ENCODE results near the gene LYG2. TPM values are rescaled to one million over a fixed set of nuclear protein-coding genes. Genes with fewer than 3 reads are reported as not detected.
"Not testable (repeated sequence)": the region's sequence is repeated elsewhere in the genome, so short reads cannot be mapped to it uniquely, and the experiment has no call there.

LYG2 gene
- total and polyA plus RNA-seq, 5 experiments from 2014 or later: not detected

DNA sequence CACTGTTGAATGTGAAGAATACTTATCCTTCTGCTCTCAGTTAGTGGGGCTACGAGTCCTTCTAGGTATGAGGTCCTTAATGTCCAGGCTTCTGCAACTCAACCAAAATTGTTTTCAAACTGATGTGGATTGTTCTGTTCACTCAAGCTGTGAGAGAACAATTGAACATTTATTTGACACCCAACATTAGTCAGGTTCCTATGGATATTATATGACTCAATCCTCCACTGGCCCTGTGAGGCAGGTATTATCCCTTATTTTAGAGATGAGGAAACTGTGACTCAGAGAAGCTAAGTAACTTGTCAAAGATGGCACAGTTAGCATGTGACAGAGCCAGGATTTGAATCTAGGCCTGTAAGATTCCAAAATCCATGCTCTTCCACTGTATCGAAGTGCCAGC is 1.2 kb upstream of the LYG2 start:
- peaks cover 0 to 17% (median 0%) of the 10 kb centered on the region in 3 donors for H3K36me3 Mint-ChIP-seq
- no peaks in the 10 kb centered on the region for H3K27me3 Mint-ChIP-seq
- no peak overlapping the region for H3K27ac Mint-ChIP-seq
- POLR2A ChIA-PET: no interaction called here
- DNase-seq (no peak), ATAC-seq (no peak)
- H3K4me3 Mint-ChIP-seq: no peak overlapping the region
- H3K4me1 Mint-ChIP-seq: peaks cover 0 to 2% (median 0%) of the 10 kb centered on the region in 4 donors
- H3K9me3 Mint-ChIP-seq: peaks cover 0 to 4% (median 0%) of the 10 kb centered on the region in 9 donors

DNA sequence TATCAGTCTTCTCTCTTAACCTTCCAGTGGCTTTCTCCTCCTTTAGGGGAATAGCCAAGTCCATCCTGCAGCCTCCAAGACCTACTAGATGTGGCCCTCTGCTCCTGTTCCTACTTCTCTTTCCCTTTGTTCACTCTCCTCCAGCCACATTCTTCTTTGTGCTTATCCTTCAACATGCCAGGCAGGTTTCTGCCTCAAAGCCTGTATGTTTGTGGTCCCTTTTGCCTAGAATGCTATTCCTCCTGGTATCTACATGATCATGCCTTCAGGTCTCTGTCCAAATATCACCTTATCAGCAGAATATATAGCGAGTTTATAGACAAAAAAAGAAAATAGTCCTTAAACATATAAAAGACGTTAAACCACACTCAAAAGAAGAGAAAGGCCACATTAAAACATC is 5.5 kb downstream of the LYG2 start:
- H3K36me3 Mint-ChIP-seq: peaks cover 6 to 22% (median 6%) of the 10 kb centered on the region in 3 donors

DNA sequence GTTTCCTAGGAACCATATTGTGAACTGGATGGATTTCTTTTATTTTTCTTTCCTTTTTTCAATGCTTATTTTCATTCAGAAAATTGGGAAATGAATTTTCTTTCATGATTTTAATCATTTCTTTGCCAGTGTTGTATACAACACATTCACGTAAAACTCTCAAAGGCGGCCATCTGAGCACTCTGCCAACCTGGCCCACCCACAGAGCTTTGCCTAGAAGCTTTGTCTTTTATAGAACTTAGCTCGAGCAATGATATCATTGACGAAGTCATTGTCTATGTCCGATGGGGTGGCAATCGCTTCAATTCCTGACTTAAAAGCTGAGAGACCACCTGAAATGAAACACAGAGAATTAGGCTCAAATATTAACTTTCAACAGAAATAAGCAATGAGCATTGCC is 13.3 kb downstream of the LYG2 start:
- Mint-ChIP-seq H3K4me1 (no peaks in the 10 kb centered on the region), H3K27me3 (no peaks in the 10 kb centered on the region), H3K9me3 (peaks cover 0 to 4% (median 0%) of the 10 kb centered on the region in 9 donors), H3K4me3 (no peak overlapping the region), H3K27ac (no peak overlapping the region), H3K36me3 (peaks cover 0 to 15% (median 7%) of the 10 kb centered on the region in 3 donors)
- POLR2A ChIA-PET: no interaction called here
- ATAC-seq: no peak
- no peak for DNase-seq

More for the DNA sequence above, 5.5 kb downstream of the LYG2 start:
- Mint-ChIP-seq H3K4me1 (no peaks in the 10 kb centered on the region), H3K4me3 (no peak overlapping the region), H3K27me3 (no peaks in the 10 kb centered on the region), H3K27ac (no peak overlapping the region), H3K9me3 (peaks cover 0 to 10% (median 0%) of the 10 kb centered on the region in 9 donors)
- DNase-seq (no peak), ATAC-seq (no peak)
- POLR2A ChIA-PET: no interaction called here

DNA sequence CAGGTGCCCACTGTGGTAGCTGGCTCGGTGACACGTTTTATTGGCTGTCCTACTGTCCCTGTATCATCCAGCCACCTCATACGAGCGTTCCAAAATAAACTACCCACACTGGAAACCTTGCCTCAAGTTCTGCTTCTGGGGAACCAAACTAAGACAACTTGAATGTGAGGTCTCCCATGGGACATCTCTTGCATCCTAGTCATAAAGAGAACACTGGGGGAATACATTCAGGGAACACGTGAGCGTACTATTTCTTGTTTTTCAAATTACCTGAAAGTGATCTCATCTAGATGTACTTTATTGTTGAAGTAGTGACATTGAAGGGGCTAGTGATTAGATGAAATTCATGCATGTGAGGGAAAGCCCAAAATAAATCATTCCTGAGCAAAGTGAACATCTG is 15.0 kb downstream of the LYG2 start:
- DNase-seq (no peak), ATAC-seq (no peak)
- Mint-ChIP-seq H3K27ac (no peak overlapping the region), H3K4me3 (no peak overlapping the region), H3K27me3 (no peaks in the 10 kb centered on the region), H3K9me3 (no peaks in the 10 kb centered on the region), H3K4me1 (no peaks in the 10 kb centered on the region), H3K36me3 (peaks cover 0 to 4% (median 2%) of the 10 kb centered on the region in 3 donors)
- POLR2A ChIA-PET: no interaction called here

DNA sequence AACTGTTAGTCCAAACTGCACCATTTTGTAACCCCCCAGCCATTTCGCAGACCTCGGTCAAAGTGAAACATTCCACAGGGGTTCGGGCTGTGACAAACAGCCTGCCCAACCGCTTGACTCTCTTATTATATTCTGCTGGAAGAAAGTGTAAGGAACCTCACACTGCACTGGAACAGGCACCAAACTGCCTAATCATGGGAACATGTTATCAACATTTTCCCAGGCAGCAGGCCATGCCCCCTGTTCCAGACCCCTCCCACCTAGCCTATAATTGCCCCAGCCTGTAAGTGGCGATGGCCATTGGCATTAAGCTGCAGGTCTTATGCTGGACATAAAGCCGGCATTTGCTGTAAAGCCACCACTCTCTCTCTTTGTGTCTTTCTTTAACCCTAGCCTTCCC is 16.9 kb downstream of the LYG2 start:
- Mint-ChIP-seq H3K9me3 (peaks cover 0 to 10% (median 4%) of the 10 kb centered on the region in 9 donors), H3K36me3 (peaks cover 2 to 4% (median 3%) of the 10 kb centered on the region in 3 donors), H3K27ac (no peak overlapping the region), H3K4me1 (no peaks in the 10 kb centered on the region), H3K27me3 (no peaks in the 10 kb centered on the region), H3K4me3 (no peak overlapping the region)
- POLR2A ChIA-PET: no interaction called here
- no peak for ATAC-seq
- DNase-seq: no peak

DNA sequence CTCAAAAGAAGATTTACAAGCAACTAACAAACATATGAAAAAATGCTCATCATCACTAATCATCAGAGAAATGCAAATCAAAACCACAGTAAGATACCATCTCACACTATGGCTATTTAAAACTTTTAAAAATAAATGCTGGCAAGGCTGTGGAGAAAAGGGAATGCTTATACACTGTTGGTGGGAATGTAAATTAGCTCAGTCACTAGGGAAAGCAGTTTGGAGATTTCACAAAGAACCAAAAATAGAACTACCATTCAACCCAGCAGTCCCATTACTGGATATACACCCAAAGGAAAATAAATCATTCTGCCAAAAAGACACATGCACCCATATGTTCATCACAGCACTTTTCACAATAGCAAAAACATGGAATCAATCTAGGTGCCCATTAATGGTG is 22.3 kb downstream of the LYG2 start:
- H3K27me3 Mint-ChIP-seq, POLR2A ChIA-PET, H3K4me1 Mint-ChIP-seq, H3K4me3 Mint-ChIP-seq, ATAC-seq, DNase-seq, H3K27ac Mint-ChIP-seq: not testable (repeated sequence)
- Mint-ChIP-seq H3K36me3 (peaks cover 2 to 35% (median 10%) of the 10 kb centered on the region in 3 donors), H3K9me3 (peaks cover 10 to 47% (median 31%) of the 10 kb centered on the region in 9 donors)

DNA sequence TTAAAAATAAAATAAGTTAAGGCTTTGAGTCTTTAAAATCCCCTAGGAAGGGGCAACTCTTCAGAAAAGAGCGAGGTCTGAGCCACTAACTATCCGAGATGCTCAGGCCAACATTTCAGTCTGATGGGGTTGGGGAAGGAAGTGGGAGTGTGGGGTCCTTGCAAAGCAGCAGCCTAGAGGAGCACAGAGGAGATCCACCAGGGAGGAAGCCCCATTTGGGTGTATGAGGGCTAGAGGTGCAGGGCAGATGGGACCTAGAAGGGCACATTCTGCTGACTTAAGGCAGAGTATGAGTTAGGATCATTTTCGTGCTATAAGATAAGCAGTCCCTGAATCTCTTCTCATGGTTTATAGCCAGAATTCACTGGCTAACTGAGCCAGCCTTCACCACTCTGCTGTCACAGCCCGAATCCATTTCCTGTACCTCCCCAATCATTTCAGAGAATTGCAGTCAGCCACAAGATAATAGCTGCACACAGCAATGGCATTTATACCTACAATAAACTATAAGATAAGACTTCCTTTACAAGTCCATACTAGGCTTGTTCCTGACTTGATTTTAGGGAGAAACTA is 37.5 kb downstream of the LYG2 start:
- H3K27ac Mint-ChIP-seq: peak overlapping the region in 1 of 10 donors; percentile 52
- H3K4me3 Mint-ChIP-seq: no peak overlapping the region
- DNase-seq (no peak), ATAC-seq (no peak)
- H3K36me3 Mint-ChIP-seq: peaks cover 17 to 33% (median 26%) of the 10 kb centered on the region in 3 donors
- POLR2A ChIA-PET: no interaction called here
- H3K9me3 Mint-ChIP-seq: no peaks in the 10 kb centered on the region
- H3K27me3 Mint-ChIP-seq: no peaks in the 10 kb centered on the region
- H3K4me1 Mint-ChIP-seq: peaks cover 0 to 4% (median 0%) of the 10 kb centered on the region in 4 donors

DNA sequence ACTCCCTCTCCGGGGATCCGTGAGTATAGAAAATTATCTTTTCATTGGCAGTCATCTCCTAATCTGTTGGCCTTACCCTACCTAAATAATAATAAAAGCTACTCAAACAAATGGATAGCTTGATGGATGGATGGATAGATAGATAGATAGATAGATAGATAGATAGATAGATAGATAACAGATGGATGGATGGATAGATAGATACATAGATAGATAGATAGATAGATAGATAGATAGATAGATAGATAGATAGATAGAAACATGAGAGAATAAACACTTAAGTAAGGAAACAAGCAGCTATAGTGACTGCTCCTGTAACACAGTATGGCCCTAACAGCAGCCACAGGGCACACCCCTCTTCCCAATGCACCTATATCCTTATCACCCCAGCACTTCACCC is 39.4 kb downstream of the LYG2 start:
- ATAC-seq (no peak), DNase-seq (no peak)
- Mint-ChIP-seq H3K36me3 (peaks cover 12 to 26% (median 21%) of the 10 kb centered on the region in 3 donors), H3K4me3 (no peak overlapping the region), H3K27me3 (no peaks in the 10 kb centered on the region), H3K4me1 (peaks cover 0 to 4% (median 0%) of the 10 kb centered on the region in 4 donors), H3K27ac (no peak overlapping the region), H3K9me3 (no peaks in the 10 kb centered on the region)
- POLR2A ChIA-PET: no interaction called here

DNA sequence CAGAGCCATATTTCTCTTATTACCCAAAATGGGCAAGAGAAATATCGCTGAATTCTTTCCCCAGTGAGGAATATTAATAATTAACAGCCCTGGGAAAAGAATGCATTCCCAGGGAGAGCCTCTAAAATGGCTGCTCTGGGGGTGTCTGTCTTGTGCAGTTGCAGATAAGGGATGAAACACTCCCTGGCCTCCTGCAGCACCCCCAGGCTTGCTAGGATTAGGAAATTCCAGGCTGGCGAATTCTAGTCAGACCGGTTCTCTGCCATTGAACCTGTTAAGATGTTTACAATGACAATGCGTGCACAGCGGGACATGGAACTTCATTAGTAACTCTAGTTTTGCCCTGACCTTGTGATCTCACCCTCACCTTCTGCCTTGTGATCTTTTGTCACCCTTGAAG is 50.0 kb downstream of the LYG2 start:
- POLR2A ChIA-PET: no interaction called here
- DNase-seq (no peak), ATAC-seq (no peak)
- Mint-ChIP-seq H3K27me3 (no peaks in the 10 kb centered on the region), H3K36me3 (peaks cover 0 to 24% (median 13%) of the 10 kb centered on the region in 3 donors), H3K4me1 (peaks cover 0 to 1% (median 0%) of the 10 kb centered on the region in 4 donors), H3K9me3 (peaks cover 0 to 3% (median 0%) of the 10 kb centered on the region in 9 donors), H3K4me3 (no peak overlapping the region), H3K27ac (no peak overlapping the region)

DNA sequence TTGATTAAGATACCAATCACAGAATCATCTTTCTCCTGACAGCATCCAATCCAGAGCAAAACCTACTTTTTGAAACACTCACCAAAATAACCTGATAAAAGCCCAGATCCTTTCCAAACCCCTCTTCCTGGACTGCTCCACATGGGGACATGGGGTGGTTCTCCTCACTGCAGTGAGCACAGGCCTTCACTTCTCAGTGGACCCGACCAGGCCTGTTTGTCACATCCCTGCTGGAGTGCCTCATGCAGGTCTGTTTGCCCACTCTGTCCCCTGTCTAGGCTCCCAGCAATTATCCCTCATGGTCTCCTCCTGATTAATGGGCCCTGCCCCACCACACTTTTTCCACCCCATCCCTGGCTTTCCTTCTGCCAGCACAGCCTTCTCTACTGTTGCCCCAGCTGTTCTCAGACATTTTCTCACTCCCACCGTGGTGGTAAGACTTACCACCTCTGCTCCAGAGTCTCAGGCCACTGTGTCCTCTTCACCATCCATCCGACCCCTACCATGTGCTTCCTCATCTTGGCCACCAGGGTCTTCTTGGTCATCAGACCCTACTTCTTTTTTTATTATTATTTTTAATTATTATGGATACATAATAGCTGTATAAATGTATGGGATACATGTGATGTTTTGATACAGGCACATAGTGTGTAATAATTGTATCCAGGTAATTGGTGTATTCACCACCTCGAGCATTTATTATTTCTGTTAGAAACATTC is 53.3 kb downstream of the LYG2 start:
- H3K27me3 Mint-ChIP-seq: no peaks in the 10 kb centered on the region
- POLR2A ChIA-PET: no interaction called here
- ATAC-seq (no peak), DNase-seq (no peak)
- peaks cover 0 to 3% (median 0%) of the 10 kb centered on the region in 9 donors for H3K9me3 Mint-ChIP-seq
- H3K4me3 Mint-ChIP-seq: no peak overlapping the region
- H3K4me1 Mint-ChIP-seq: peaks cover 0 to 3% (median 0%) of the 10 kb centered on the region in 4 donors
- H3K27ac Mint-ChIP-seq: peak overlapping the region in 8 of 10 donors; percentile 2 to 87 (median 63)
- peaks cover 0 to 11% (median 8%) of the 10 kb centered on the region in 3 donors for H3K36me3 Mint-ChIP-seq

DNA sequence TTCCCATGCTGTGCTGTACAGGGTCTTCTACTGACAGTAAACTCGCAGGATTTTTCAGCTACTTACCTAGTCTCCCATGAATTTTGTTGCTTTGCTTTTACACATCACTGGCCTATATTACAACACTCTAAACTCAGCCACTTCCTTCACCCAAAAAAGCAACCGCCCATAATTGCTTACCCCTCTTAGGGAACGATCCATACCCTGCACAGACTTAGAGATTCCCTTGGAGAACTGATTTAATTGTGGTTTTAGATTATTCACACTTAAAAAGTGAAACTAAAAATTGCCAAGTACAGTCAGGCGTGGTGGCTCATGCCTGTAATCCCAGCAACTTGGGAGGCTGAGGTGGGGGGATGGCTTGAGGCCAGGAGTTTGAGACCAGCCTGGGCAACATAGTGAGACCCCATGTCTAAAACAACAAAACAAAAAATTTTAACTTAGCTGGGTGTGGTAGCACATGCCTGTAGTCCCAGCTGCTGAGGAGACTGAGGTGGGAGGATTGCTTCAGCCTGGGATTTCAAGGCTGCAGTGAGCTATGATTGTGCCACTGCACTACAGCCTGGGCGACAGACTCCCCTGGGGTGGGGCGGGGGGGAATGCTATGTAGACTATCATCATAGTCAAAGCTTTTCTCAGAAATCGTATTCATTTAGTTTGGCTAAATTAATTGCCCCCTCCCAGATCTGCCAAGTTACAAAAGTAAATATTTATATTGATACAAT is 55.2 kb downstream of the LYG2 start:
- Mint-ChIP-seq H3K27me3 (no peaks in the 10 kb centered on the region), H3K4me3 (no peak overlapping the region), H3K9me3 (no peaks in the 10 kb centered on the region), H3K36me3 (peaks cover 0 to 29% (median 7%) of the 10 kb centered on the region in 3 donors), H3K27ac (peak overlapping the region in 9 of 10 donors; percentile 1 to 71 (median 36)), H3K4me1 (peaks cover 0 to 3% (median 0%) of the 10 kb centered on the region in 4 donors)
- DNase-seq (no peak), ATAC-seq (no peak)
- POLR2A ChIA-PET: no interaction called here

DNA sequence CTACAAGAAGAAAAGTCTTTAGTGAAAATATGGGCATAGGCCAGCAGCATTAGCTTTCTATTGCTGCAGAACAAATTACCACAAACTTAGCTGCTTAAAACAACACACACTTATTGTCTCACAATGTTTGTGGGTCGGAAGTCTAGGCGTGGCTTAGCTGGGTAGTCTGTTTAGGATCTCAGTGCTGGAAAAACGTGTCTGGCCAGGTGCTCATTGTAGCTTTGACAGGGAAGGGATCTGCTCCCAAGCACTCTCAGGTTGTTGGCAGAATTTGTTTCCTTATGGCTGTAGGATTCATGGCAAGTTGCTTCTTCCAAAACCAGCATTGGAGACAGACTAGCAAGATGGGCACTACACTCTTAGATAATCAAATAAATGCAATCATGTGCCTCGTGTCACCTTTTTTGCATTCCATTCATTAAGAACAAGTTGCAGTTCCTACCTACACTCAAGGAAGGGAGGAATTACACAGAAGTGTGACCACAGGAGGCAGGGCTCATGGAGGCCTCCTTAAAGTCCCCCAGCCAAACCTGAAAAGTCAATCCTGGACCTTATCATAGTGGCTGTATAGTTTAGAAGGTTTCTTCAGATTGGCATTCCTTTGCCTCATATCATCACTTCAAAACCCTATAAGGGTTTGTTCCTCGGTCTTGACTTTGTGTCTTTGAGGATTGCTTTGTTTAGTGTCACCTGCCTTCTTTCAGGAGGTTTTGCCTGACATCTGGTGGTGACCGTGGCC is 57.2 kb downstream of the LYG2 start:
- no peaks in the 10 kb centered on the region for H3K9me3 Mint-ChIP-seq
- peak overlapping the region in 8 of 10 donors; percentile 8 to 86 (median 63) for H3K27ac Mint-ChIP-seq
- POLR2A ChIA-PET: no interaction called here
- H3K4me1 Mint-ChIP-seq: peaks cover 0 to 1% (median 0%) of the 10 kb centered on the region in 4 donors
- ATAC-seq (no peak), DNase-seq (no peak)
- H3K4me3 Mint-ChIP-seq: no peak overlapping the region
- peaks cover 0 to 36% (median 8%) of the 10 kb centered on the region in 3 donors for H3K36me3 Mint-ChIP-seq
- H3K27me3 Mint-ChIP-seq: no peaks in the 10 kb centered on the region

Measured in naive thymus-derived CD8-positive, alpha-beta T cell (primary cell).